H1 (cell line): ENCODE measurements around the gene SMIM9. TPM values are rescaled to one million over a fixed set of nuclear protein-coding genes. Genes with fewer than 3 reads are reported as not detected.

Source experiments
- ASH2L ChIP-seq: fragments of 200-600, 300-600 bp; sonication (generic); IDR thresholded peaks from one replicate; pipeline ENCODE4 v1.7.1; 2017; ENCODE audit warnings: low read length
- CTCF ChIP-seq, 3 experiments: IDR thresholded peaks; 1 replicate in 2 of 3; 2 replicates in 1 of 3; pipeline versions ENCODE4 v1.5.1 to v1.6.1; 2011; ENCODE audit warnings: low read length in 3 of 3, mild to moderate bottlenecking in 3 of 3, inconsistent platforms in 2 of 3, low read depth in 1 of 3, moderate library complexity in 1 of 3; ENCODE audit not compliant: insufficient read depth in 1 of 3; ENCODE audit errors: control extremely low read depth in 1 of 3
- EGR1 ChIP-seq: IDR thresholded peaks from 2 replicates; pipeline ENCODE4 v1.6.1; 2011; ENCODE audit warnings: low read depth, low read length, borderline replicate concordance
- KDM1A ChIP-seq: fragments of 200-600, 300-600 bp; sonication (generic); IDR thresholded peaks from 2 replicates; pipeline ENCODE4 v1.7.1; 2016; ENCODE audit warnings: mild to moderate bottlenecking, low read length, borderline replicate concordance
- KDM4A ChIP-seq: IDR thresholded peaks from one replicate; pipeline ENCODE4 v1.7.1; 2012; ENCODE audit warnings: low read depth, mild to moderate bottlenecking, moderate library complexity, low read length, inconsistent platforms; ENCODE audit not compliant: severe bottlenecking
- SAP30 ChIP-seq: fragments of 300-600 bp; sonication (generic); IDR thresholded peaks from 2 replicates; pipeline ENCODE4 v1.7.1; 2012; ENCODE audit warnings: low read length, moderate library complexity, mild to moderate bottlenecking, inconsistent platforms; ENCODE audit not compliant: insufficient read depth, insufficient replicate concordance
- SIX5 ChIP-seq: IDR thresholded peaks from 2 replicates; pipeline ENCODE4 v1.6.1; 2011; ENCODE audit warnings: mild to moderate bottlenecking, low read depth, low read length
- polyA plus RNA-seq, 7 experiments: library from polyadenylated mRNA; depleted of rRNA in 3 of 7; stranded (reverse) in 5 of 7; unstranded in 2 of 7; fragments of >200 nt in 5 of 7; fragments of 200-250 nt in 2 of 7; gene quantifications; 1 replicate in 5 of 7; 2 replicates in 1 of 7; 4 replicates in 1 of 7; pipeline versions ENCODE4 v1.2.1 to v1.2.3, GENCODE V29; 2011 to 2013; ENCODE audit warnings: missing spikeins in 2 of 7, mixed read lengths in 2 of 7
- total RNA-seq: library from RNA; stranded (reverse); fragmentation: NEBNext Ultra II Directional; extraction: Animal tissue kit (Norgen Biotek cat#: 25700); gene quantifications from 2 replicates; pipeline ENCODE4 v1.2.1, GENCODE V29; 2021

Gene SMIM9
- total and polyA plus RNA-seq, 2 of the 8 experiments (the other 6 are each of a cell fraction or from before 2014, with no cell fraction given): not detected

DNA sequence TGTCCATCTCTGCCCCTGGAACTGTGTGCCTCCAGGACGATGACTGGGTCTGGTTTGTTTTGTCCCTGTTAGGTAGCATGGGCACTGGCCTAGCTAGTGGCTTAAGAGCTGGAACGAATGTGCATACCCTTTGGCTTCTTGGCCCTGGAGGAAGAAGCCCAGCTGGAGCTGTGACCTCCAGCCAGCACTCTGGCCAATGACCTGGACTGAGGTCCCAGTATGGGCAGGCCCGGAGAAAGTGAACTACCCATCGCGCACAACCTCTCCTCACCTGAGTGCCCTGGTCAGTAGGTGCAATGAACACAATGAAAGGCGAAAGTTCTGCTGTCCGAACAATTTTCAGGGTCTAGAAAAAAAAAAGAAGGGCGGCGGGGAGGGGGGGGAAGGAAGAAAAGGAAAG, 53.5 kb downstream of the SMIM9 start (continued):
- TF ChIP-seq CTCF (IDR thresholded peaks at IDR 0.05; ENCODE audit: control extremely low read depth in 1 of 3, insufficient read depth in 1 of 3, low read depth in 1 of 3, low read length in 3 of 3): no peak
- no peak for TF ChIP-seq EGR1
- no peak for TF ChIP-seq KDM1A
- TF ChIP-seq SAP30: no peak
- TF ChIP-seq KDM4A: no peak
- no peak for TF ChIP-seq ASH2L
- TF ChIP-seq SIX5: no peak
